GM12878 (cell line): ENCODE results near the gene TGFBRAP1. TPM values are rescaled to one million over a fixed set of nuclear protein-coding genes. Genes with fewer than 3 reads are reported as not detected.

Experiments used
- ATAC-seq: fragments of 200-7000 bp; cut with Tn5 transposase; 3 replicates; pipeline ENCODE4 v1.9.1; 2020; ENCODE audit warnings: mild to moderate bottlenecking, moderate library complexity
- BruUV-seq: library from RNA; stranded (reverse); fragments of 400-500 nt; replicated peaks from 2 replicates; lab custom pipeline; 2021; lab: Mats Ljungman, UMichigan
- CTCF ChIA-PET: fragments of 300-600 bp; sonication (Branson Sonifier 250); formaldehyde crosslinking; extraction: SDS; loops from one replicate; lab custom pipeline; 2021; ENCODE audit warnings: inconsistent platforms; lab: Yijun Ruan, JAX
- POLR2A ChIA-PET: fragments of 350-600 bp; formaldehyde crosslinking; extraction: SDS; loops from one replicate; lab custom pipeline; 2021; ENCODE audit warnings: inconsistent platforms; lab: Charles Lee
- RAD21 ChIA-PET: fragments of 300-600 bp; sonication (Branson Sonifier 250); formaldehyde crosslinking; loops from one replicate; lab custom pipeline; 2023; ENCODE audit warnings: antibody characterized with exemption; ENCODE audit not compliant: unreplicated experiment; lab: Charles Lee
- SMC1A ChIA-PET: fragments of 300-600 bp; sonication (Branson Sonifier 250); formaldehyde crosslinking; loops from one replicate; lab custom pipeline; 2023; ENCODE audit not compliant: unreplicated experiment, uncharacterized antibody; lab: Charles Lee
- DNase-seq: peaks from one replicate; pipeline ENCODE4 v3.0.0-alpha.2; 2011; ENCODE audit warnings: low read depth, low spot score
- FAIRE-seq: peaks from 3 replicates; lab custom pipeline; 2011; peaks lifted over from hg19 to GRCh38; lab: Jason Lieb, UNC
- H2AFZ ChIP-seq: 2 replicates; pipeline ENCODE4 v1.6.0; 2011; ENCODE audit warnings: low read depth, low read length, control low read depth; ENCODE audit not compliant: control insufficient read depth
- H3K27ac ChIP-seq: 2 replicates; pipeline ENCODE4 v1.5.1; 2011; ENCODE audit warnings: control low read depth; ENCODE audit not compliant: control insufficient read depth, insufficient read depth
- H3K27me3 ChIP-seq, 2 experiments: replicated peaks in 1 of 2; 2 replicates each; pipeline versions ENCODE4 v1.6.0 to v1.6.1; 2011; ENCODE audit warnings: low read length in 1 of 2; ENCODE audit not compliant: control insufficient read depth in 2 of 2, insufficient read depth in 2 of 2
- H3K36me3 ChIP-seq, 2 experiments: 2 replicates each; pipeline ENCODE4 v1.5.1; 2011; ENCODE audit warnings: low read length in 1 of 2; ENCODE audit not compliant: control insufficient read depth in 2 of 2, insufficient read depth in 2 of 2
- H3K4me1 ChIP-seq: 2 replicates; pipeline ENCODE4 v1.6.1; 2011; ENCODE audit warnings: mild to moderate bottlenecking, low read length, moderate library complexity, mixed read lengths; ENCODE audit not compliant: control insufficient read depth, insufficient read depth
- H3K4me2 ChIP-seq: 2 replicates; pipeline ENCODE4 v1.6.0; 2011; ENCODE audit warnings: control low read depth; ENCODE audit not compliant: control insufficient read depth, insufficient read depth
- H3K4me3 ChIP-seq: fragments of 200-600 bp; sonication (generic); 2 replicates; pipeline ENCODE4 v1.5.1; 2016
- H3K79me2 ChIP-seq: 2 replicates; pipeline ENCODE4 v1.6.0; 2011; ENCODE audit warnings: low read length; ENCODE audit not compliant: control insufficient read depth, insufficient read depth
- H3K9ac ChIP-seq: 2 replicates; pipeline ENCODE4 v1.8.0; 2011; ENCODE audit warnings: low read length, control low read depth, mixed read lengths; ENCODE audit not compliant: control insufficient read depth, insufficient read depth
- H3K9me3 ChIP-seq: replicated peaks from 3 replicates; pipeline ENCODE4 v1.5.1; 2011; ENCODE audit warnings: mild to moderate bottlenecking, low read length; ENCODE audit not compliant: control insufficient read depth, insufficient read depth
- H4K20me1 ChIP-seq: 2 replicates; pipeline ENCODE4 v1.6.0; 2011; ENCODE audit not compliant: control insufficient read depth, insufficient read depth
- CTCF ChIP-seq, 3 experiments: IDR thresholded peaks in 2 of 3; conservative IDR thresholded peaks in 1 of 3; 2 replicates each; pipeline ENCODE4 v1.5.1; 2011; ENCODE audit warnings: low read depth in 3 of 3, low read length in 3 of 3, mild to moderate bottlenecking in 3 of 3, control low read depth in 2 of 3, moderate library complexity in 2 of 3, inconsistent platforms in 1 of 3, mixed read lengths in 1 of 3; ENCODE audit not compliant: control insufficient read depth in 2 of 3, insufficient read depth in 1 of 3; ENCODE audit errors: extremely low read depth in 1 of 3
- EGR1 ChIP-seq, 2 experiments: IDR thresholded peaks; 1 replicate in 1 of 2; 2 replicates in 1 of 2; pipeline ENCODE4 v1.6.1; 2011 to 2012; ENCODE audit warnings: low read depth in 2 of 2, low read length in 2 of 2, borderline replicate concordance in 1 of 2, mild to moderate bottlenecking in 1 of 2, moderate library complexity in 1 of 2
- HSF1 ChIP-seq: fragments of 150-350 bp; IDR thresholded peaks from 2 replicates; pipeline ENCODE4 v1.6.1; 2014; ENCODE audit warnings: mild to moderate bottlenecking, low read depth, low read length
- IKZF1 ChIP-seq: fragments of 450-650 bp; conservative IDR thresholded peaks from 2 replicates; pipeline ENCODE4 v1.6.1; 2017; ENCODE audit warnings: antibody characterized with exemption, mild to moderate bottlenecking
- MEF2A ChIP-seq: IDR thresholded peaks from 2 replicates; pipeline ENCODE4 v1.6.1; 2011; ENCODE audit warnings: low read depth, mild to moderate bottlenecking, low read length, moderate library complexity; ENCODE audit not compliant: insufficient read depth
- RCOR1 ChIP-seq: conservative IDR thresholded peaks from 2 replicates; pipeline ENCODE4 v1.6.1; 2012; ENCODE audit warnings: low read depth, low read length, improper control_type of control experiment
- SMAD5 ChIP-seq: IDR thresholded peaks from 2 replicates; pipeline ENCODE4 v1.6.1; 2016; ENCODE audit warnings: antibody characterized with exemption, low read depth
- SMARCA5 ChIP-seq: fragments of 450-650 bp; IDR thresholded peaks from 2 replicates; pipeline ENCODE4 v1.6.1; 2017; ENCODE audit warnings: mild to moderate bottlenecking
- USF1 ChIP-seq: IDR thresholded peaks from 2 replicates; pipeline ENCODE4 v1.6.1; 2011; ENCODE audit warnings: borderline replicate concordance, low read depth, mild to moderate bottlenecking, moderate library complexity, mixed read lengths, low read length; ENCODE audit not compliant: insufficient read depth; ENCODE audit errors: extremely low read length
- ZNF274 ChIP-seq: IDR thresholded peaks from one replicate; pipeline ENCODE4 v1.8.0; 2011; ENCODE audit not compliant: insufficient read length, insufficient read depth
- WGBS: methylation state at CpG from one replicate; pipeline ENCODE4 v1.1.6; 2016; ENCODE audit warnings: low lambda C conversion rate; ENCODE audit not compliant: insufficient replicate concordance, insufficient coverage; ENCODE audit errors: missing lambda C conversion rate; 5-methylcytosine and 5-hydroxymethylcytosine counted together
- in situ Hi-C: fragments of 300-500 bp; cut with MboI; formaldehyde crosslinking; loops from 9 replicates; pipeline ENCODE4 v1.14.3; 2018; ENCODE audit warnings: mixed read lengths
- intact Hi-C: fragments of 100-400 bp; cut with micrococcal nuclease; formaldehyde crosslinking; loops from one replicate; pipeline ENCODE4 v1.14.2; 2022; ENCODE audit not compliant: unreplicated experiment
- polyA plus RNA-seq, 11 experiments: library from polyadenylated mRNA; depleted of rRNA in 4 of 11; unstranded in 6 of 11; stranded (reverse) in 5 of 11; fragments of >200 nt; fragmentation: Nextera tagmentation in 4 of 11; fragmentation: Illumina TruSeq in 1 of 11; extraction: Ambion mirVana in 4 of 11; extraction: Trizol in 1 of 11; gene quantifications; 1 replicate in 1 of 11; 2 replicates in 10 of 11; pipeline versions ENCODE4 v1.2.1 to v1.2.3, GENCODE V29; 2011 to 2016; ENCODE audit warnings: inconsistent platforms in 2 of 11, missing spikeins in 2 of 11, low read depth in 1 of 11
- total RNA-seq, 4 experiments: library from RNA; depleted of rRNA in 3 of 4; stranded (reverse); fragments of >200 nt in 3 of 4; fragmentation: Illumina TruSeq in 1 of 4; extraction: Trizol in 1 of 4; gene quantifications; 2 replicates each; pipeline versions ENCODE4 v1.2.1 to v1.2.3, GENCODE V29; 2013 to 2021

TGFBRAP1 gene
- total and polyA plus RNA-seq, 10 of the 15 experiments (the other 5 are each of a cell fraction or from before 2014, with no cell fraction given): 7.9 to 37.4 (median 23.7) TPM

- no peak for ATAC-seq
These were observed 87.1 kb downstream of the TGFBRAP1 start for GRCh38 chr2:105242286-105242993.

GRCh38 chr2:105241443-105241842 lies 88.1 kb downstream of the TGFBRAP1 start, which contains the start of gene GPR45:
Gene GPR45, plus strand, starts transcription at chr2:105241743. Its CDS starts 116 bp downstream, at chr2:105241859.
- ChIA-PET RAD21 (interaction anchor here (0.7 kb wide), 1 partner anchor 10 kb away, joined by 3 read pairs; no protein-coding TSS in a partner anchor), CTCF (interaction anchor here (1.7 to 11.9 kb wide), 2 partner anchors 13 to 128 kb away, joined by 3 to 291 read pairs; no protein-coding TSS in a partner anchor), SMC1A (interaction anchor here (0.9 to 5.0 kb wide), 3 partner anchors 25 to 126 kb away, joined by 3 to 37 read pairs (median 4); no protein-coding TSS in a partner anchor), POLR2A (interaction anchor here (0.9 kb wide), 1 partner anchor 35 kb away, joined by 3 read pairs; no protein-coding TSS in a partner anchor)
- Histone ChIP-seq H3K36me3 (no peaks in the 10 kb centered on the region), H3K9me3 (no peaks in the 10 kb centered on the region), H4K20me1 (no peaks in the 10 kb centered on the region), H3K27me3 (peaks cover 0 to 1% of the 10 kb centered on the region in 2 experiments; a peak in 1 of 4 replicates), H3K79me2 (no peaks in the 10 kb centered on the region), H3K4me1 (no peaks in the 10 kb centered on the region), H3K4me3 (no peak within 1 kb of the TSS), H3K4me2 (no peak within 1 kb of the TSS), H3K9ac (no peak within 1 kb of the TSS), H2AFZ (no peak within 1 kb of the TSS), H3K27ac (no peak within 1 kb of the TSS)
- FAIRE-seq: no peak
- in situ Hi-C loops: no loop called here
- WGBS: 64% methylated on average over 10 of the region's 10 CpGs
- BruUV-seq: no TSS peak
- no peak for DNase-seq
- ATAC-seq: no peak
- intact Hi-C loops: no loop called here
- TF ChIP-seq EGR1 (IDR thresholded peaks at IDR 0.05; ENCODE audit: borderline replicate concordance in 1 of 2, low read depth in 2 of 2, low read length in 2 of 2): no peak
- no peak for TF ChIP-seq HSF1
- TF ChIP-seq MEF2A: no peak
- no peak for TF ChIP-seq RCOR1
- TF ChIP-seq ZNF274: no peak
- TF ChIP-seq CTCF (IDR thresholded peaks at IDR 0.05 in 2 of 3, conservative IDR thresholded peaks at IDR 0.05 in 1 of 3; ENCODE audit: control insufficient read depth in 2 of 3, extremely low read depth in 1 of 3, insufficient read depth in 1 of 3, low read depth in 3 of 3, low read length in 3 of 3): no peak
- no peak for TF ChIP-seq SMAD5
- TF ChIP-seq USF1: no peak
- TF ChIP-seq IKZF1: no peak

More at GRCh38 chr2:105242286-105242993, 87.1 kb downstream of the TGFBRAP1 start:
- Histone ChIP-seq H3K27me3 (peaks cover 0 to 1% of the 10 kb centered on the region in 2 experiments; a peak in 1 of 4 replicates), H3K9me3 (no peaks in the 10 kb centered on the region; the same call in 2 of the 3 replicates), H4K20me1 (no peaks in the 10 kb centered on the region), H3K9ac (no peak overlapping the region), H2AFZ (no peak overlapping the region), H3K36me3 (no peaks in the 10 kb centered on the region), H3K79me2 (no peaks in the 10 kb centered on the region), H3K4me3 (no peak overlapping the region), H3K27ac (no peak overlapping the region), H3K4me2 (no peak overlapping the region), H3K4me1 (no peaks in the 10 kb centered on the region)
- intact Hi-C loops: no loop called here
- no peak for TF ChIP-seq SMARCA5
- in situ Hi-C loops: no loop called here
- CTCF ChIA-PET: interaction anchor here (1.2 to 2.1 kb wide), 2 partner anchors 39 to 127 kb away, joined by 3 to 13 read pairs; no protein-coding TSS in a partner anchor
- SMC1A ChIA-PET: interaction anchor here (0.7 to 1.6 kb wide), 2 partner anchors 12 to 128 kb away, joined by 3 to 4 read pairs; no protein-coding TSS in a partner anchor
- DNase-seq (no peak), FAIRE-seq (no peak)
- 85% methylated on average over 44 of the region's 50 CpGs for WGBS
- no TSS peak for BruUV-seq
- RAD21 ChIA-PET: interaction anchor here (0.7 kb wide), 1 partner anchor 128 kb away, joined by 3 read pairs; no protein-coding TSS in a partner anchor
- POLR2A ChIA-PET: no interaction called here
